Measurements from ENCODE around the gene CYP3A4. TPM values are rescaled to one million over a fixed set of nuclear protein-coding genes. Genes with fewer than 3 reads are reported as not detected.

CYP3A4 gene
- total and polyA plus RNA-seq, 2 of the 13 experiments (the other 11 are each of a cell fraction or from before 2014, with no cell fraction given) = 0.11 to 0.24 TPM

DNA sequence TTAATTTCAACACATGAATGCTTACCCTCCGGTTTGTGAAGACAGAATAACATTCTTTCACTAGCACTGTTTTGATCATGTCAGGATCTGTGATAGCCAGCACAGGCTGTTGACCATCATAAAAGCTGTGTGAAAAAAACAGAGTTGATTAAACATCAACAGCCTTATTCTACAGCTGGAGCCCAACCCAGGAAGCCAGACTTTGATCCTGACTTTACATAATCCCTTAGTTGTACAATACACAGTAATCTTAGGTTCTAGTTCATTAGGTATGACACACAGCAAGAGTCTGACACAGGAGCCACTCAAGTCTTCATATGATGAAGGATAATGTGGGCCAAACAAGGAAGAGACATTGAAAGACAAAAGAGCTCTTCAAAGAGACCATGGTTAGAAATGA lies 11.4 kb downstream of the CYP3A4 start (continued):
- TF ChIP-seq BCL6 (CRISPR knock-in tag; IDR thresholded peaks at IDR 0.05) = peak; percentile 62; the same call in 1 of the 2 replicates
- TF ChIP-seq, protein P1, sequence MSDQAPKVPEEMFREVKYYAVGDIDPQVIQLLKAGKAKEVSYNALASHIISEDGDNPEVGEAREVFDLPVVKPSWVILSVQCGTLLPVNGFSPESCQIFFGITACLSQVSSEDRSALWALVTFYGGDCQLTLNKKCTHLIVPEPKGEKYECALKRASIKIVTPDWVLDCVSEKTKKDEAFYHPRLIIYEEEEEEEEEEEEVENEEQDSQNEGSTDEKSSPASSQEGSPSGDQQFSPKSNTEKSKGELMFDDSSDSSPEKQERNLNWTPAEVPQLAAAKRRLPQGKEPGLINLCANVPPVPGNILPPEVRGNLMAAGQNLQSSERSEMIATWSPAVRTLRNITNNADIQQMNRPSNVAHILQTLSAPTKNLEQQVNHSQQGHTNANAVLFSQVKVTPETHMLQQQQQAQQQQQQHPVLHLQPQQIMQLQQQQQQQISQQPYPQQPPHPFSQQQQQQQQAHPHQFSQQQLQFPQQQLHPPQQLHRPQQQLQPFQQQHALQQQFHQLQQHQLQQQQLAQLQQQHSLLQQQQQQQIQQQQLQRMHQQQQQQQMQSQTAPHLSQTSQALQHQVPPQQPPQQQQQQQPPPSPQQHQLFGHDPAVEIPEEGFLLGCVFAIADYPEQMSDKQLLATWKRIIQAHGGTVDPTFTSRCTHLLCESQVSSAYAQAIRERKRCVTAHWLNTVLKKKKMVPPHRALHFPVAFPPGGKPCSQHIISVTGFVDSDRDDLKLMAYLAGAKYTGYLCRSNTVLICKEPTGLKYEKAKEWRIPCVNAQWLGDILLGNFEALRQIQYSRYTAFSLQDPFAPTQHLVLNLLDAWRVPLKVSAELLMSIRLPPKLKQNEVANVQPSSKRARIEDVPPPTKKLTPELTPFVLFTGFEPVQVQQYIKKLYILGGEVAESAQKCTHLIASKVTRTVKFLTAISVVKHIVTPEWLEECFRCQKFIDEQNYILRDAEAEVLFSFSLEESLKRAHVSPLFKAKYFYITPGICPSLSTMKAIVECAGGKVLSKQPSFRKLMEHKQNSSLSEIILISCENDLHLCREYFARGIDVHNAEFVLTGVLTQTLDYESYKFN (CRISPR knock-in tag; conservative IDR thresholded peaks at IDR 0.05) = peak; percentile 83
- TF ChIP-seq, protein P2, sequence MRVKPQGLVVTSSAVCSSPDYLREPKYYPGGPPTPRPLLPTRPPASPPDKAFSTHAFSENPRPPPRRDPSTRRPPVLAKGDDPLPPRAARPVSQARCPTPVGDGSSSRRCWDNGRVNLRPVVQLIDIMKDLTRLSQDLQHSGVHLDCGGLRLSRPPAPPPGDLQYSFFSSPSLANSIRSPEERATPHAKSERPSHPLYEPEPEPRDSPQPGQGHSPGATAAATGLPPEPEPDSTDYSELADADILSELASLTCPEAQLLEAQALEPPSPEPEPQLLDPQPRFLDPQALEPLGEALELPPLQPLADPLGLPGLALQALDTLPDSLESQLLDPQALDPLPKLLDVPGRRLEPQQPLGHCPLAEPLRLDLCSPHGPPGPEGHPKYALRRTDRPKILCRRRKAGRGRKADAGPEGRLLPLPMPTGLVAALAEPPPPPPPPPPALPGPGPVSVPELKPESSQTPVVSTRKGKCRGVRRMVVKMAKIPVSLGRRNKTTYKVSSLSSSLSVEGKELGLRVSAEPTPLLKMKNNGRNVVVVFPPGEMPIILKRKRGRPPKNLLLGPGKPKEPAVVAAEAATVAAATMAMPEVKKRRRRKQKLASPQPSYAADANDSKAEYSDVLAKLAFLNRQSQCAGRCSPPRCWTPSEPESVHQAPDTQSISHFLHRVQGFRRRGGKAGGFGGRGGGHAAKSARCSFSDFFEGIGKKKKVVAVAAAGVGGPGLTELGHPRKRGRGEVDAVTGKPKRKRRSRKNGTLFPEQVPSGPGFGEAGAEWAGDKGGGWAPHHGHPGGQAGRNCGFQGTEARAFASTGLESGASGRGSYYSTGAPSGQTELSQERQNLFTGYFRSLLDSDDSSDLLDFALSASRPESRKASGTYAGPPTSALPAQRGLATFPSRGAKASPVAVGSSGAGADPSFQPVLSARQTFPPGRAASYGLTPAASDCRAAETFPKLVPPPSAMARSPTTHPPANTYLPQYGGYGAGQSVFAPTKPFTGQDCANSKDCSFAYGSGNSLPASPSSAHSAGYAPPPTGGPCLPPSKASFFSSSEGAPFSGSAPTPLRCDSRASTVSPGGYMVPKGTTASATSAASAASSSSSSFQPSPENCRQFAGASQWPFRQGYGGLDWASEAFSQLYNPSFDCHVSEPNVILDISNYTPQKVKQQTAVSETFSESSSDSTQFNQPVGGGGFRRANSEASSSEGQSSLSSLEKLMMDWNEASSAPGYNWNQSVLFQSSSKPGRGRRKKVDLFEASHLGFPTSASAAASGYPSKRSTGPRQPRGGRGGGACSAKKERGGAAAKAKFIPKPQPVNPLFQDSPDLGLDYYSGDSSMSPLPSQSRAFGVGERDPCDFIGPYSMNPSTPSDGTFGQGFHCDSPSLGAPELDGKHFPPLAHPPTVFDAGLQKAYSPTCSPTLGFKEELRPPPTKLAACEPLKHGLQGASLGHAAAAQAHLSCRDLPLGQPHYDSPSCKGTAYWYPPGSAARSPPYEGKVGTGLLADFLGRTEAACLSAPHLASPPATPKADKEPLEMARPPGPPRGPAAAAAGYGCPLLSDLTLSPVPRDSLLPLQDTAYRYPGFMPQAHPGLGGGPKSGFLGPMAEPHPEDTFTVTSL (CRISPR knock-in tag; IDR thresholded peaks at IDR 0.05; ENCODE audit: borderline replicate concordance) = peak; percentile 68; the same call in 1 of the 2 replicates
- TF ChIP-seq, protein P3, sequence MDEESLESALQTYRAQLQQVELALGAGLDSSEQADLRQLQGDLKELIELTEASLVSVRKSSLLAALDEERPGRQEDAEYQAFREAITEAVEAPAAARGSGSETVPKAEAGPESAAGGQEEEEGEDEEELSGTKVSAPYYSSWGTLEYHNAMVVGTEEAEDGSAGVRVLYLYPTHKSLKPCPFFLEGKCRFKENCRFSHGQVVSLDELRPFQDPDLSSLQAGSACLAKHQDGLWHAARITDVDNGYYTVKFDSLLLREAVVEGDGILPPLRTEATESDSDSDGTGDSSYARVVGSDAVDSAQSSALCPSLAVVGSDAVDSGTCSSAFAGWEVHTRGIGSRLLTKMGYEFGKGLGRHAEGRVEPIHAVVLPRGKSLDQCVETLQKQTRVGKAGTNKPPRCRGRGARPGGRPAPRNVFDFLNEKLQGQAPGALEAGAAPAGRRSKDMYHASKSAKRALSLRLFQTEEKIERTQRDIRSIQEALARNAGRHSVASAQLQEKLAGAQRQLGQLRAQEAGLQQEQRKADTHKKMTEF (CRISPR knock-in tag; IDR thresholded peaks at IDR 0.05) = peak; percentile 43; the same call in 1 of the 2 replicates
- TF ChIP-seq, protein P4, sequence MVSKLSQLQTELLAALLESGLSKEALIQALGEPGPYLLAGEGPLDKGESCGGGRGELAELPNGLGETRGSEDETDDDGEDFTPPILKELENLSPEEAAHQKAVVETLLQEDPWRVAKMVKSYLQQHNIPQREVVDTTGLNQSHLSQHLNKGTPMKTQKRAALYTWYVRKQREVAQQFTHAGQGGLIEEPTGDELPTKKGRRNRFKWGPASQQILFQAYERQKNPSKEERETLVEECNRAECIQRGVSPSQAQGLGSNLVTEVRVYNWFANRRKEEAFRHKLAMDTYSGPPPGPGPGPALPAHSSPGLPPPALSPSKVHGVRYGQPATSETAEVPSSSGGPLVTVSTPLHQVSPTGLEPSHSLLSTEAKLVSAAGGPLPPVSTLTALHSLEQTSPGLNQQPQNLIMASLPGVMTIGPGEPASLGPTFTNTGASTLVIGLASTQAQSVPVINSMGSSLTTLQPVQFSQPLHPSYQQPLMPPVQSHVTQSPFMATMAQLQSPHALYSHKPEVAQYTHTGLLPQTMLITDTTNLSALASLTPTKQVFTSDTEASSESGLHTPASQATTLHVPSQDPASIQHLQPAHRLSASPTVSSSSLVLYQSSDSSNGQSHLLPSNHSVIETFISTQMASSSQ (IDR thresholded peaks at IDR 0.05; ENCODE audit: low read depth) = peak; percentile 52; the same call in 1 of the 2 replicates
- TF ChIP-seq, protein P4 (CRISPR knock-in tag; IDR thresholded peaks at IDR 0.05; ENCODE audit: borderline replicate concordance) = no peak
- peak; percentile 9 for TF ChIP-seq TEAD3 (CRISPR knock-in tag; optimal IDR thresholded peaks at IDR 0.05; ENCODE audit: borderline replicate concordance)
- peak; percentile 76; the same call in 1 of the 2 replicates for TF ChIP-seq GATAD2A (CRISPR knock-in tag; IDR thresholded peaks at IDR 0.05)
- peak; percentile 88 for TF ChIP-seq MED1 (CRISPR knock-in tag; IDR thresholded peaks at IDR 0.05)
- TF ChIP-seq ZNF292 (CRISPR knock-in tag; IDR thresholded peaks at IDR 0.05; ENCODE audit: borderline replicate concordance, low read depth) = no peak
- TF ChIP-seq, protein P5, sequence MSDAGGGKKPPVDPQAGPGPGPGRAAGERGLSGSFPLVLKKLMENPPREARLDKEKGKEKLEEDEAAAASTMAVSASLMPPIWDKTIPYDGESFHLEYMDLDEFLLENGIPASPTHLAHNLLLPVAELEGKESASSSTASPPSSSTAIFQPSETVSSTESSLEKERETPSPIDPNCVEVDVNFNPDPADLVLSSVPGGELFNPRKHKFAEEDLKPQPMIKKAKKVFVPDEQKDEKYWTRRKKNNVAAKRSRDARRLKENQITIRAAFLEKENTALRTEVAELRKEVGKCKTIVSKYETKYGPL (CRISPR knock-in tag; IDR thresholded peaks at IDR 0.05) = peak; percentile 64; the same call in 1 of the 2 replicates
- TF ChIP-seq DPF2 (CRISPR knock-in tag; IDR thresholded peaks at IDR 0.05; ENCODE audit: borderline replicate concordance, low read depth) = 0 out of 2 replicates have a peak, but pooled peaks have one; percentile 24
- TF ChIP-seq SOX13 (IDR thresholded peaks at IDR 0.05) = no peak
- TF ChIP-seq SOX13 (CRISPR knock-in tag; conservative IDR thresholded peaks at IDR 0.05 in 1 of 2, IDR thresholded peaks at IDR 0.05 in 1 of 2) = peak in 1 of 2 experiments; percentile 79; a peak in 2 of 4 replicates

All from HepG2 (cell line).